ENCODE data around the gene RAPGEF3.

The RAPGEF3 gene

DNA sequence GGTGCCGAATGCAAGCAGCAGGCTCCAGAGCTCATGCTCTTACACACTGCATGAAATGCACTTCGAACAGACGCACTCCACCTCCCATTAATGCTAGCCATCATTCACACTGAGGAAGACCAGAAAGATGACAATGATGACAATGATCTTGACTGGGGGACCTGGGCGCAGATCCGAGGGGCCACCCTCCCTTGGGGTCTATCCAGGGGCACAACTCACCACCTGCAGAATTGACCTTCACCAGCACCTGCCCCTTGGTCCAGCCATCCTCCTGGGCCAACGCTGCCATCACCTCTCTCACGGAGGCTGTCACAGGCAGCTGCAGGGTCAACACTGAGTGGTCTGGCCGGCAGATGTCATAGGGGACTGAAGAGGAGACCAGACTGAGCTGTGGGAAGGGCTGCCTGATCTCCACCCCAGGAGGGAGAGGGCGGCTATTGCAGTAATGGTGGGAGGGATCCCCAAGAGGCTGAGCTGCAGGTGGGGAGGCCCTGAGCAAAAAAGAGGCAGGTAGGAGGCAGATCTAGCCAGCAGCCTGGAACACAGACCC is 15.3 kb downstream of the RAPGEF3 start:
- DNase-seq (ENCODE audit: low read depth) = no peak

DNA sequence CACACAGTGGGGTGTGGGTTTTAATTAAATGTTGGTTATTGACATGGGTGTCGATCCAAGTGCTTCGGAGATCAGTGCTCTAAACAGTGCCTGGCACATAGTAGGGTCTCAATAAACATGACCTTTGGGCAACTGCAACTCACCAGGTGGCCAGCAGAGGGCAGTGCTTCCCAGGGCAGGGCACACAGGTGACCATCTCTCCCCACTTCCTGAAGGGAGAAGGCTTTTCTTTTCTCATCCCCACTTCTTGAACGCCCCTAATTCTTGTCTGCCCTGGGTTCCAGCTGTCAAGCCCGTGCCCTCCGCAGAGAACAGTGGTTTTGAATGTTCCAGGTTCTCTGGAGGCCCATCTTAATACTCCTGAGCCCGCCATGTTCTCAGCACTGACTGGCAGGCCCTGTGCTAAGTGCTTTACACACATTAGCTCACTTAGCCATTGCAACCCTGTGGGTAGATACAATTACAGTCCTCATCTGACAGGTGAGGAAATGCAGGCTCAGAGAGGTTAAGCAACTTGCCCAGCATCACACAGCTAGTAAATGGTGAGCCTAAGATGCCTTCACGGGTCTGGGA is 16.3 kb downstream of the RAPGEF3 start:
- peak; percentile 70 for DNase-seq (ENCODE audit: low read depth)

DNA sequence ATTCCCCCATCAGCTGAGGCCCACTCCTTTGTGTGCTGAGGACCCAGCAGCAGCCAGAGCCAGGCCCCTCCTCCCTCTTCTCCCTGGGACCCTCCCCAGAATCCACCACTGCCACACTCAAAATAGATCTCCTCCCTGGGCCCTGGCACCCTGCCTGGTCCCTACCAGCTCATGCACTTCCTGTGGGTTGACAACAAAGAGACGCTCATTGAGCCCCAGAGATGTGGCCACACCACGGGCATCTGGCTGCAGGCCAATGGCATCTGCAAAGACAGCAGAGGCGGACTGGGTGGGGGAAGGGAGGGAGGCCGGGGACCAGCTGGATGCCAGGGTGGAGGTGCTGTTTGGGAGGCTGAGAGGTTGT is 17.4 kb downstream of the RAPGEF3 start:
- peak; percentile 29 for DNase-seq (ENCODE audit: low read depth)

DNA sequence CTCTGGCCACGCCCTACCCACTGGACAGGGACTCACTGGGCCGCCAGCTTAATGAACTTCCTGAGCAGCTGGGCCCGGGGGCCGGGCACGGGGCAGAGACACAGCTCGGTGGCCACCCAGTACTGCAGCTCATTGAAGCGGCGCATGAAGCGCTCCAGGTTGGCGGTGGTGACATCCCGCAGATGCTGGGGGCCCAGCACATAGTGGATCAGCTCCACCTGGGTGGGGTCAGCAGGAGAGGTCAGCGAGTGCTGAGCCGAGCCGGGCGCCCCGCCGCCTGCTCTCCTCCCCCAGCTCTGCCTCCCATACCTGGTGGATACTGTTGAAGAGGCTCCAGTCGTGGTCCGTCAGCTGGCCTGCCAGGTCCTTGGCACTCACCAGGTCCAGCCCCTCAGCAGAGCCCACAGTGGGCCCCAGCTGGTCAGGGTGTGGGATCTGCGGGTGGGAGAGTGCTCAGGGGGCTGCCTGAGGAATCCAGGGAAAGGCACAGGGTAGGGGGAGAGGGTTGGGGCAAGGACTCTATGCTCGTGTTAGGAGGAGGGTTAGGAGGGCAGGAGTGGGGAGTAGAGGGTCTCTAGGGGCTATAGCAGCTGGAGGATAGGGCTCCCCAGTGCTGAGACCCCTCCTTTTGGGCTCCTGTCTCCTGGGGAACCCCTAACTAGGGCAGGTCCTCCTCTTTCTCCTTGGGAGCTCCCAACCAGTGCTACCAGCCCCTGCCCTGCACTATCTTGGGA is 17.9 kb downstream of the RAPGEF3 start:
- DNase-seq (ENCODE audit: low read depth) = no peak

DNA sequence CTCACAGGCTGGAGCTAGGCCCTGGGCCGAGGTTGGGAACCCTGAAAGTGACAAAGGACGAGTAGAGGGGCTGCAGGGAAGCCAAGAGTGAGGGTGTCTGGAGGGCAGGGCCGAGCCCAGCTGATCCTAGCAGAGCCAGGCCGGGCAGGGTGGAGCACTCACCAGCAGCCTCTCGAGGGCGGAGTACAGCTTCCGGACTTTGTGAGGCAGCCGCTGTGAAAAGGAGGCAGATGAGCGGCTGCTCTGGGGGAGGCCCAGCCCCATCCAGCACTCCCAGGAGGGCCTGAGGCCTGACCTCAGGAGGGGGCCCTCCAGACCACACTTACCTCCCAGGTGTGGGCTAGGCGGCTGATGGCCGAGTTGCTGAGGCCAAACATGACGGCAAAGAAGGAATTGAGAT is 18.7 kb downstream of the RAPGEF3 start:
- DNase-seq (ENCODE audit: low read depth) = no peak

DNA sequence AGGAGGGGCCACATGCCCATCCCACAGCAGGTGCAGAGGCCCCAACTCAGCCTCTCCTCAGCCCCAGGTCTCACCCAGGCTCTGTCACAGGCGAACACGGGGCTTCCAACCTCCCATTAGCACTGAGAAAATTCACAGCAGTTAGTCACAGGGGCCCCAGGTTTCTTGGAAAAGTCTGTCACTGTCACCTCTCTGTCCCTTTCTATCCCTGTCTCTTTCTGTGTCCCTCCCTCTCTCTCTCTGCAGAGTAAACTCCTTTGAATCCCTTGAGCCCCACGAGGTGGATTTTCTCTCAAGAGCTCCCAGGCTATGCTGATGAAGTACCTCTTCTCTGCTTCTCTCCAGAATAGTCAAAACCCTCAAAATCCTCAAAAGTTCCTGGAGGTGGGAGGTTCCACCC is 19.4 kb downstream of the RAPGEF3 start:
- DNase-seq (ENCODE audit: low read depth) = no peak

DNA sequence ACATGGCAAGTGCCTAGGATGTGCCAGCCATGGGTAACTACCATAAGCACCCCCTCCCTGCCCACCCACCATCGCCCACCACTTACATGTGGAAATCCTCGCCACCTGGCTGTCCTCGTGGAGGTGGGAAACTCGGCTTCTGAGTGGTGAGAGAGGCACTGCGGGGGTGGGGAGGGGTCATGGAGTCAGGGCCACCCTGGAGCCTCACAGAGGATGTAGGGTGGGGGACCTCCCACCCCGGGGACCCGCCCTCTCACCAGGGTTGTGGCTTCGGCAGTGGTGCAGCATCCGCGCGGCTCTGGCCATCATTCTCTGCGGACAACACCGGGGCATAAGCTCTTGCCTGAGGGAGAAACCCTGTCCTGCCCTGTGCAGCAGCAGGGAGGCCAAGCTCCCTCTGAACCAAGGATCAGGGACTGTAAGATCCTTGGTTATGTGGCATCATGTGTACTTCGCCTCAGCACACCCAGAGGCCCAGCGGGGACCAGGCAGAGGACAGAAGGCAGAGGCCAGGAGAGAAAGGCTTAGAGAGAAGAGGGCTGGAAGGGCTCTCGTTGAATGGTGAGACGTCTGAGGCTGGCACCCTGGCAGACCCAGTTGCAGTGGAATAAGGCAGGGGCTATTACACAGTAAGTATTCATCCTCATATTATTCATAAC is 20.6 kb downstream of the RAPGEF3 start:
- no peak for DNase-seq (ENCODE audit: low read depth)

DNA sequence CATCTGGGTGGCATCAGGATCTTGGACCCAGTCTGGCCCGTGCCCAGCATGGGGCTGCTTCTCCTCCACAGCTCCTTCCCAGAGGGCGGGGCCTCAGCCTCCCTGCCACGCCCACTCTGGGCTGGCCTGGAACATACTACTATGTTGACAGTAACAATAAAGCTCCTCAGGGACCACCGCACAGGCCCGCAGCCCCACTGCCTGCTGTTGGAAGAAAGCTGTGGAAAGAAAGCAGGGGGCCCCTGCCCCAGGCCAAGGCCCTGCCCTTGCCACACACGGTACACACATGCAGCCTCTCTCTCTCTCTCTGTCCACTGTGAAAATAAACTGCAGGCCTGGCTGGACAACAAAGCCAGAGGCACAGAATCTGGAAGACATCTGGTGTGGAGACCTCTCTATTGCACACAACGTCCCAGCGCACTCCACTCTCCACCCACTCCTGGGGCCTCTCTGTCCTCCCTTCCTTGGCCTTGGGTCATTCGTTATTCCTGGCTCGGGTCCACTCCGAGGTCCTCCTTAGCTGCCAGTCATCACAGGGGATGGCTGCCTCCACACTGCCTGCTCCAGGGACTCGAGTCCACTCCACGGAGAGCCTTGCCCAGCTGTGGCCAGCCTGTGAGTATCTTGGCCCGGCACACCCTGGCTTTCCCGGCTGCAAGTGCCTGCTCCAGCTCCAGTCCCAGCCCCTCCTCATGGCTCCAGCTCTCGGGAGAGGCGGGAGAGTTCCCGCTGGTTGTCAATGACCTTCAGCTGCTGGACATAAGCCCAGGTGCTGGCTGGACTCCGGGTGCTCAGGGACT is 21.6 kb downstream of the RAPGEF3 start:
- no peak for DNase-seq (ENCODE audit: low read depth)

DNA sequence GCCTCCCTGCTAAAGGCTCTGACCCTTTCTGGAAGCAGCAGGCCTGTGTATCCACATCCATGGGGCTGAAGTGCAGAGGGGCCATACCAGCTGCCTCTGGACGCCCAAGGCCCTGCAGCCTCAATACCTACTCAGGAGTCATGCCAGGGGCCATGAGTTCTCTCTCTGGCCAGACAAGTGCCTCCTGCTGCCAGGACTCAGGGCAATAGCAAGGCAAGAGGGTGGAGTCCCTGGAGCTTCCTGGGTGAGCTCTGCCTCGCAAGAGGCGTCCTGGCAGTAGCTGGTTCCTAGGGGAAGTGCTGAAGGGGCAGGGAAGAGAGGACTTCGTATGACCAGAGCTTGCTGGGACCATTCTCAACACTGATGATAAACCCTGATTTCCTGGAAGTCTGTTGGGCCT is 22.5 kb downstream of the RAPGEF3 start:
- no peak for DNase-seq (ENCODE audit: low read depth)

DNA sequence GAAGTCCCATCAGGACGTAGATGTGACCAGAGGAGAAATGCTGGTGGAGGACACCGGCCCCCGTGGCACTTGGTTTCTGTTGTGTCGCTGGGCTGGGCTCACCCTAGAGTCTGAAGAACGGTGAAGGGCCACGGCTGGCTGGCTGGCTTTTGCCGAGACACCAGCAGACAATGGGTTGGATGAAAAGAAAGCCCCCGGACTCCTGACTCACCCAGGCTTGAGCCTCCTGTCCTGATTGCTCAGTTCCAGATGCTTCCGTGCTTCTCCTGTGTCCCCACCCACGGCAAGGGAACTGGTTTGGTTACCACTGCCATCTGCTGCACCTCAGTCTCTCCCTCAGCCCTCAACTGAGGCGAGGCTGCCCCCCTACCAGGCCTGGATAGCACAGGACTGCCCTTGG is 23.0 kb downstream of the RAPGEF3 start:
- DNase-seq (ENCODE audit: low read depth) = no peak

DNA sequence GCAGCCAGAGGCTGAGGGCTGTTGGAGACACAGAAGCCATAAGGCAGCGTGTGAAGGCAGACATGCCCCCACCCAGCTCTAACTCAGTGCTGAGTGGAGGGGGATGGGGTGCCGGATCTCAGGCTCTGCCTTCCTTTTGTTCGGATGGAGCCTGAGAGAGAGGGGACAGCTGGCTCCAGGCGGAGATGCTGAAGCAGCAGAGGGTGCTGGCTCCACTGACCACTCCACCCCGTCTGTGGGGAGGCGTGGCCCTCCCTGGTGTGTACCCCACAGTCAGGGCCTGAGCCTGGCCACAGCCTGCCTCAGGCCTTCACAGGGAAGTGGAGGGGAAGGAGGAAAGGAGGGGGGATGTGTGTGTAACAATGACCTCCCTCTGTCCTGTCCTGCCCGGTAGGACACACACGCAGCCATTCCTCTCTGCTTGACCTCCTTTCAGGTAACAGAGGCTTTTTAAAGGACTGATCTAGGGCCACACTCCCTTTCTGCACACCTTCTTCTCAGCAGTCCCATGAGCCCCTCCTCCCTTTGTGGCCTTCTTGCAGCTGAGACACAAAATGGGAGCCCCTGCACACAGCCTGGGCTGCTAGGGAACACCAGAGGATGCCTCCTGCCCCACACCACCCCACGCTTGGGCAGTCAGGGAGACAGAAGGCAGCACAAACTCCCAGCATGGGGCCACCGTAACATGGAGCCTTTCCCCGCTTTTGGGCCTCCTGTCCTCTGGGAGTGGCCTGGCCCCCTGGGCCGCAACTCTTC is 23.8 kb downstream of the RAPGEF3 start:
- DNase-seq (ENCODE audit: low read depth) = no peak

DNA sequence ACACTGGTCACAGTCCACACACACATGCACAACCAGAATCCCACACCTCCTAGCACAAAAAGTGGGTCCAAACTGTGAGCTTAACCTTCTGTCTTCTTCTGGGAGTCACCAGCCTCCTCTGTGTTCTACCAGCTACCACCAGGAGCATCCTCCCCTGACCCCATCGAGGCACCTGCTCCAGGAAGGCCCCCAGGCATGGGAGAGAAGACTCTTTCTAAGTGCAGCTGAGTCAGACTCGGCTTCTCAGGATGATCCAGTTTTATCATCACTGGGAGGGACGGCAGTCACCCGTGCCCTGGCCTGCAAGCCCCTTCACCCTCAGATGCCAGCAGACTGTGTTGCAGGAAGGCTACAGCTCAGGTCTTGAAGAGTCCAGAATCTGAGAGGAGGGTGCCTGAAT is 25.5 kb downstream of the RAPGEF3 start:
- no peak for DNase-seq (ENCODE audit: low read depth)

DNA sequence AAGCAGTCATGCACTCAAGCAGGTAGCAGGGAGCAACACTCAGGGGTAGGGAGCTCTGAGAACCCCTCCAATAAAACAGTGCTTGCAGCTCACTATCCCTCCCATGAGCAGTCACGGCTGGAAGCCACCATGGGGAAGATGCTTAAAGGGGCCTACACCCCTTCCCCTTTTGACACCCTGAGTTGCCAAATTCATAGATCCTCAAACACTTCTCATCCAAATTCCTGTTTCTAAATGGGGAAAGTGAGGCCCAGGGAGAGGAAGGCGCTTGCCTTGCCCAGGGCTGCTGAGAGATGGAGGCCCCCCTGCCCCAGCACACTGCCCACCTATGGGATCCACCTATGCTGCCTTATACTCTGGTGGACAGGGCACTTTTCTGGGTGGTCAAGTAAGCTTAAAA is 26.2 kb downstream of the RAPGEF3 start:
- DNase-seq (ENCODE audit: low read depth) = no peak

DNA sequence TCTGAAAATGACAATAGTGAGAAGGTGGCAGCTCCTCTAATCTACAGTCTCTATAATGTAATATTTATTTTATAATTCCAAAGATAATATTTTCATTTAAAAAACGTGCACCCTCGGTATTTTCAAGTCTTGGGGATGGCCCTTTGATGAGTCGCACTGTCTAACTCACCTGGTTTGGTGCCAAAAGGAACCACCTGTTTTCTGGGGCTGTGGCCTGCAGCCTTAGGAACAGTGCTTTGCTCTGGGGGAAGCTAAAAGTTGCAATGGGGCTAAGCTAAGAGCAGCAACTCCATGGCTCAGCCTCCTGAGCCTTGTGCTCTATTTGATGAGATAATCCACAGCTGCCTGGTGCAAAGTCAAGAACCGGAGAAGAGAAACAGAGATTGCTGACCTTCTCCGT is 27.0 kb downstream of the RAPGEF3 start:
- DNase-seq (ENCODE audit: low read depth) = no peak

DNA sequence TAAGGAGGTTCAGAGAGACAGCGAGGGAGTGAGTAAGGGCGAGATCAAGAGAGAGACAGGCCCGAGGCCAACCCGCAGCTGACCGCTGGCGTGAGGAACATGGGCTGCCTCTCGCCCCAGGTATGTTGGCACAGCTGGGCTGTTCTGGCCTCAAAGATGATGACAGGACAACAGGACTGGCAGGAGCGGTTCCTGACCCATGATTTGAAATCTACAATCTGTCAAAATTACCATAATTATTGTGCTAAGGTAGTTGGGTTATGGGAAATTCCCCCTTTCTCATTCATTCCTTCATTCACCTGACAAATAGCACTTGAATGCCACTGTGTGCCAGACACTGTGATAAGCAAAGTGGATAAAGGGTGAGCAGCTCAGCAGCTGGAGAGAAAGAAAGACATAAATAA is 28.3 kb downstream of the RAPGEF3 start:
- no peak for DNase-seq (ENCODE audit: low read depth)

DNA sequence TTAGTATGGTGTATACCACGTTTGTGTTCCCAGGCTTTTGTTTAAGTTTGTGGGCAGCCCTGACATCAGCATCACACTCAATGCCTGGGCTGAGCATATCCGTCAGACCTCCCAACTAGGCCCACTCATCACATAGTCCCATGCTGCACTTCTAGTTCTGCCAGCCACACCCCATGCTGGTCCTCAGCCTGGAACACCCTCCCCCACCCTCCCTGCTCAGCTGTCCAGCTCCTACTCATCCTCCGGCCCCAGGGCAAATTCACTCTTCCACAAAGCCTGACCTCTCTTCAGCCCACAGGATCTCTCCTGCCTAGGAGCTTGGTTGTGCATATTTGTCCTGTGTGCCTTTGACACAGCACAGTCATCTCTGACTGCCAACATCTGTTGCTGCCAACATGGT is 29.4 kb downstream of the RAPGEF3 start:
- DNase-seq (ENCODE audit: low read depth) = no peak

DNA sequence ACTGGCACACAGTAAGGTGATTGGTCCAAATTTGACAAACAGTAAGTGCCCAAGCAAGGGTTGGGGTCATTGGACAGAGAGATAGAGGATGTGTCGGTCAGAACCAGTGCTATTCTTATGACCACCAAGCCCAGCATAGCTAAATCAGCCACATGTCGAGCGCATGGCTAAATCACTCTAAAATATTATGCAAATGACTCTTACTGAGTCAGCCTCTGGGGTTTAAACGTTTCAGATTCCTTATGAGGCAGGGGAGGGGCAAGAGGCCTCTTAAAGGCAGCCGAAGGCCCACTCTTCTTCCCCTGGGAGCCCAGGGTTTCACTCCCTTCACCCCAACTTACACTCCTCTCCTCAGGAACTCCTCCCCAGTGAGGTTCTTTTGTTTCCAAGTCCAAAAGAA is 32.8 kb downstream of the RAPGEF3 start:
- no peak for DNase-seq (ENCODE audit: low read depth)

DNA sequence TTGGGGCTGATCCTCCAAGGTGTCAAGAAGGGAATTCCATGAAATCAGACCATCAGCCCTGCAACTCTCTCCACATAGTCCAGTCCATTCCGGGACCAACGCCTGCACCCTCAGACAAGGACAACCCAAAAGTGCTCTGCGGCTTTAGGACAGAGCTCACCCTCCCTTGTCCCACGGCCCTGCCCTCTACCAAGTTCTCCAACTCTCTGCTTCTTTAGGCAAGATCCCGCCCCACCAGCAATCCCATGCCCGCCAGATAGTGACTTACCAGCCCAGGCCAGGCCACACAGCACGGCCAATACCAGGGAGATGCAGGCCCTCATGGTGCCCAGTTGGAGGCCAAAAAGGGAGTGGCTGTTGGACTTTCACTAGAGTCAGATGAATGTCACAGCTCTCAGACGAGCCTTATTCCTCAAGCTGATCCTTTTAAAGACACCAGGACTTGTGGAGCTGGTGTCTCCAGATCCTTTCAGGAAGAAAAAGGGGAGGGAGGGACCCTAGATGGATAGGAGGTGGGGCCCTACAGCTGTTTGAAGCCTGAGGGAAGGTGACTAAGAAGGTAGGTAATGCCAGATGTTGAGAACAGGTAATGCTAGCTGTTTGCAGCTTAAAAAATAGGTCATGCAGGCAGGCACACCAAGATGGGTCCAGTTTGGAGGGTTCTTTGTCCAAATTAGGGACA is 33.4 kb downstream of the RAPGEF3 start, which contains the start of gene ENDOU:
ENDOU (minus strand) TSS at position 400 of the 682 bp plus-strand sequence; CDS start at position 323, 77 bp downstream.
- no peak for DNase-seq (ENCODE audit: low read depth)

DNA sequence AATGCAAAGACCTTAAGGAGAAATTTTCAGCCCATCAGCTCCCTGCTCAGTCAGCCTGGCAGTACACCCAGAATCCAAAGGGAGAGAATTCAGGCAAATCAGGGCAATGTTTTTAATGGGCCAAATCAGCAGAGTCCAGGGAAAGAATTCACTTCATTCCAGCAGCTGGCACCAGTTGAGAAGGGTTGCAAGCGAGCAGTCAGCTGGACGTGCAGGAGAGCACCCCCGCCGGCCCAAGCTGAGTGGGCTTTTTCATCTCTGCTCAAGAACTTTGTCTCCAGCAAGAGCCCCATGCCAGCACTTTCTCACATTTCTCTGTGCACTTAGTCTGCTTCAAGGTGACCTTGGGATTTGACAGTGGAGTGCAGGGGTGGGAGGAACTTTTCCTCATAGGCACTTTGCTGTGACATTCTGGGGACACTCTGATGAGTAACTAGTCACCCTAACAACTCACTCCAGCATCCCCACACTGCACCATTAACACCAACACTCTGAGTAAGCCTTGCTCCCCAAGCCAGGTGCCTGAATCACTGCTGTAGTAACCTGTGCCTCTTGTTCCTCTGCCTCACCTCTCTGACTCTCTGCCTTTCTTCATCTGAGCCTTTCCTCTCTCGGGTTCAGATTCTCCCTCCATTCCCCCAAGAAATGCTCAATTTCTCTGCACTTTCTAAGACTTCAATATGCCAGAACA is 35.6 kb downstream of the RAPGEF3 start:
- no peak for DNase-seq (ENCODE audit: low read depth)

DNA sequence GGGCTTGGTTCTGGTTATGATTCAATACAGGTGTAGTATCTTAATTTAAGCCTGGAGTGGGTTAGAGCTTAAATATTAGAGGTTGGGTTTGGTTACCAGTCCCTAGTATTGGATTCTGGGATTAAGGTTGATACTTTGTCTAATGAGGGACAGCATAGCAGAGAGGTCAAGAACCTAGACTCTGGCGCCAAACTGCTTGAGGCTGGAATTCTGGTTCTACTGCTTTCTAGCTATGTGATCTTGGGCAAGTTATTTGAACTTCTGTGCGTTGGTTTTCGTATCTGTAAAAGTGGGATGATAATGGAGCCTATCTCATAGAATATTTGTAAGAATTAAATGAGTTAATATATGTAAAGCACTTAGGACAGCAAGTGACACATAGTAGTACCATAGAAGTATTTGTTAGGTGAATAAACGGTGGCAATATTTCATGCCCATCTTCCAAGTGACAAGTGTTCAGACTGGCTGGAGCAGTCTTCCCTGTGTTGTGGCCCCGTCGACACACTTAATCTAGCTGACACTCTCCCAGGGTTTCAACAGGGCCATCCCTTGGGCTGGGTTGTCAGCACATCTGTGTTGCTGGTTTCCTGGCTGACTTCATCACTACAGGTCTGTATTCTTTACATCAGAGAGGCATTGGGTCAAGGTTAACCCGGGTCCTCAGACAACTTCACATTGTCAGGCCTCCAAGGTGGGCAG is 36.4 kb downstream of the RAPGEF3 start:
- no peak for DNase-seq (ENCODE audit: low read depth)

Data from activated T-cell treated with anti-CD3 and anti-CD28 coated beads for 48 hours (primary cell).